IPS-18c (cell line): Measurements from ENCODE around the gene SMAP1.

Experiments
- H3K4me3 ChIP-seq: 2 replicates; pipeline ENCODE4 v1.7.0; 2013; ENCODE audit warnings: low read depth, mild to moderate bottlenecking, low read length, moderate library complexity; ENCODE audit not compliant: insufficient read depth
- H3K9me3 ChIP-seq: one replicate; pipeline ENCODE4 v1.6.1; 2013; ENCODE audit warnings: mild to moderate bottlenecking, low read length, moderate library complexity; ENCODE audit not compliant: control insufficient read depth, insufficient read depth

SMAP1 gene

DNA sequence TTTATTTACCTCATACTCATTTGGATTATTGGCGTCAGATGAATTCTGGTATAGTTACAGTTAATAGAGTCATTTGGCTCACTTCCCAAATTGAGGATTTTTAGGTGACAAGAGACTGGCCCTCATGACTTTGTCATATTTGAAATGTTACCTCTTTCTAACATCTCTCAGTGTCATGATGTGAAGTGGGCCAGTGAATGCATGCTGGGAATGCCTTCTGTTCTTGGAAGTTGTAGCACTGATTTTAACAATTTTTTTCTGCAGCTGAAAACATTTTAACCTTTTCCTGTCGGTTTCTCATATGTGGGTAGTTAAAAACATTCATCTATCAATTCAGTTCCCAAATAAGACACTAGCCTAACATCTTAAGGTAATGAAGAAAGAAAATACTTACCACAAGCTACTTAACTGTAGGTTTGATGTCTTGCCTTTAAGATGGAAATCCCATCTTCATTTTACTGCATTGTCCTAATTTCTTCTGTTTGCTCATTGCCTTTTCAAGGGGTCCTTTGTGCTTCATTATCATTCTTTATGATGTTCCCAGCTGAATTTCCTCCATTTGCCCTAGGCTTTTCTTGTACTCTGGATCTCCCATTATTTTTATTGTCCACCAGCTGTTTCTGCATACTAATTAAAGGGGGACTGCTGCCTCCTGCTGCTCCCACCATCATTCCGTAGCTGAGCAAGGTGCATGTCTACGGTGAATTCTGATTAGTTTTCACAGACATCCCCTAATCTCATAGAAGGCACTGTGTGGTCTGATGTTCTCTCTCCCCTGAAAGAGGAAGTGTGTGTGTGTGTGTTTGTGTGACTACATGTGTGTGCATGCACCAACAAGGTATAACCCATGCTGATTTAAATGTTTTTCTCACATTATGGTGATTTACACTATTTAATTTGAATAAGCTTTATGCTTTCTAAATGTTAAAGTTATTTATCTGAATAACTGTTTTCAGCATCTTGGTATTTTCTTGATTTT, 179.7 kb downstream of the SMAP1 start:
- Histone ChIP-seq H3K9me3 (no peaks in the 10 kb centered on the region), H3K4me3 (no peak overlapping the region)

GRCh38 chr6:70849348-70850069, 181.8 kb downstream of the SMAP1 start:
- Histone ChIP-seq H3K4me3 (no peak overlapping the region), H3K9me3 (no peaks in the 10 kb centered on the region)

DNA sequence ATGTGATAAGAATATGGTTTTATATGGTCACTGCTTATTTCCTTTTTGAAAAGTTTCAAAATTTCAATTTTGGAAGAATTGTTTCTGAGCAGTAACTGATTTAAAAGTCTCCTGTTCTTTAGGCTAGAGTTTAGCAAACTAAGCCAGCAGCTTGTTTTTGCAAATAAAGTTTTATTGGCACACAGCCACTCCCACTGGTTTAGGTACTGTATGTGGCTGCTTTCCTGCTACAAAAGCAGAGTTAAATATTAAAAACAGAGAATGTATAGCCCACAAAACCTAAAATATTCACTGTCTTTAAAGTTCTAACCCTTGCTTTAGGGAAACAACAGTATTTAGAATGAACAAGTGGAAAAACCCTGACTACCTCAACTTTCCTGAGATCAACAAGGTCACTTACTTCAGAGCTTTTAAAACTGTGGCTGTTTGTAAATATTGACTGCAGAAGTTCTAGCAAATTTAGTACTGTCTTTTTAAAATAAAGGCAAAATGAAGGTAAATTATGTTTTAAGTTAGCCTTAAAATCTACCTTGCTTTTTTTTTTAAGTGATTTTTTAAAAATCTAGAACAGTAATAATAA, 185.1 kb downstream of the SMAP1 start:
- no peaks in the 10 kb centered on the region for H3K9me3 ChIP-seq
- no peak overlapping the region for H3K4me3 ChIP-seq

DNA sequence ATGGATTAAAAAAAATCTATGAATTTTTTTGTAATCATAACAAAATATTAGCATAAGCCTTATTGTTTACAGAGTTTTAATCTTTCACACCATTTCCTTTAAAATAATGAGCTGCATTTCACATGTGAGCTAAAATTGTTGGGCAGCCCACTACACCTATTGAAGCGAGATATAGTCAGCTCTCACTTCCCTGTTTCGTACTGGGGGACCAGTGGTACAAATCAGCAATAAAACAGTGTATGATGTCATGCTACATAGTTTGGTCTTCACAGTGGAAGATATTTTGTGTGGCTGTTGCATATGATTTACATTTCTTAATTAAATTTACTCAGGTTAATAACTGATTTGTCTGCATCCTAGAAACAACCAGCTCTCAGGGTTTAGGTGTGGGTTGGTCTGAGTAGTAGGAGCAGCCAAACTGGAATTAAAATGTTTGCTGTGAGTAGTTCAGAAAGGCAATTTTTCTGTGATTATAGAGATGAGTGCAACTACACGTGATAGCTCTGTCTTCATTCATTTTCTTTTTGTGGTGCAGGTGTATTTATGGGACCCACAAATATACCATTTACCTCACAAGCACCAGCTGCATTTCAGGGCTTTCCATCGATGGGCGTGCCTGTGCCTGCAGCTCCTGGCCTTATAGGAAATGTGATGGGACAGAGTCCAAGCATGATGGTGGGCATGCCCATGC, 189.8 kb downstream of the SMAP1 start:
- Histone ChIP-seq H3K4me3 (no peak overlapping the region), H3K9me3 (no peaks in the 10 kb centered on the region)

GRCh38 chr6:70860045-70860444, 192.4 kb downstream of the SMAP1 start:
- H3K4me3 ChIP-seq: no peak overlapping the region
- H3K9me3 ChIP-seq: no peaks in the 10 kb centered on the region

- Histone ChIP-seq H3K4me3 (no peak overlapping the region), H3K9me3 (no peaks in the 10 kb centered on the region)
Measured at GRCh38 chr6:70860920-70861319, 193.2 kb downstream of the SMAP1 start.

- Histone ChIP-seq H3K9me3 (no peaks in the 10 kb centered on the region), H3K4me3 (no peak overlapping the region)
Measured at GRCh38 chr6:70863343-70863742, 195.7 kb downstream of the SMAP1 start.

DNA sequence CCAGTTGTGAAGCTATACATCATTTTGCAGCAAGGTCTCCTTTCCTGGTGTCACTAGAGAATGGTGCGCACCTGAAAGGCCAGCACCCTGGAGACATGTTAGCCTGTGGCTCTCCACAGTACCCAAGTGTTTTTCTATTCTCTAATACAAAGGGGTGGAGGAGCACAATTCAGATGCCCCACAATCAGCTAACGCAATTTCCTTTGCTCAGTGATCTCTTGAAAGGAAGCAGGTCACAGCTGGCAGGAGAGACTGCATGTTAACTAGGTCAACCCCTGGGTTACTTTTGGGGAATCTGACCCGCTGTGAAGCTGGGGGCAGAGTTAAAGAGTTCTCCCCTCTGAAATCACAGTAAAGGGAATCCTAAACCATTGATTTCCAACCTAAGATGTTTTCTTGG, 196.7 kb downstream of the SMAP1 start:
- Histone ChIP-seq H3K4me3 (no peak overlapping the region), H3K9me3 (no peaks in the 10 kb centered on the region)

DNA sequence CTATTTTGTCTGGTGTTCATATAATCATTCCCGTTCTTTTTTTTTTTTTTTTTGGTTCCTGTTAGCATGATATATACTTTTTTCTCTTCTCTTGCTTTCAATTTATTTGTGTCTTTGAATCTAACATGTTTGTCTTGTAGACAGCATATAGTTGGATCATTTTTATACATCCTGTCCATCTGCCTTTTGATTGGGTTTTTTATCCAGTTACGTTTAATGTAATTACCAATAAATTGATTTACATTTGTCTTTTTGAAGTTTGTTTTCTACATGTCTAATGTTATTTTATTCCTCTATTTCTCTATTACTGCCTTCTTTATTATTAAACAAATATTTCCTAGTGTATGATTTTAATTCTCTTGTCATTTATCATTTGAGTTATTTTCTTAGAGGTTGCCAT, 204.8 kb downstream of the SMAP1 start:
- no peaks in the 10 kb centered on the region for H3K9me3 ChIP-seq
- H3K4me3 ChIP-seq: no peak overlapping the region

DNA sequence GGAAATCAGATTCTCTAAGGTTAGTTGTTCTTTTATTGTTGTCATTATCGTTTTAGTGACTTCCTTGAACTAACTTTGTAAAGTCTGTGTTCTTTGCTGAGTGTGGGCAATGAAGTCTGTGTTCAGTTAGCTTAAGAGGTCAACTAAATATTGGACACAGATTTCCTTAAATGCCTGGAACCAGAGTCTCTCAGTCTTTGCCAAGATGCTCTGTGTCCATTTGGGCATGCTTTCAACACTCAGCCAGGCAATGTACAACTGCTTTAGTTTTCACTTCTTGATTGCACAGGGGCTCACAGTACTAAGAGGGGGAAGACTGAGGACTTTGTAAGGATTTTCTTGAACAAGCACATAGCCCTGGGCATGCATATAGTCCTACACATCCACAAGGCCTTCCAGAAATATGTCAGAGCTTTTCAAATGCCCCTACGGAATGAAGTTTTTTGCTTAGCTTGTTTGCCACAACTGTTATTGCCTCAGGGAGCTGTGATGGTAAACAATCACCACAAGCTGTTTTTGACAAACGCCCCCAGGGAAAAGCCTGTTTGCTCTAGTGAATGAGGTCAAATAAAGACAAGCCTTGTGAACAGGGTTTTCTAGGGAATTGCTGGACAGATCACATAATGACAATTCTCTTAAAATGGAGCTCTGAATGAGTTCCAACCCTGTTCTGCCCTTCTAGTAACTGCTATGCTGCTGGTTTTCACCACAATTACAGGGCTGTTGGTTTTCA, 206.7 kb downstream of the SMAP1 start:
- no peaks in the 10 kb centered on the region for H3K9me3 ChIP-seq
- H3K4me3 ChIP-seq: no peak overlapping the region

DNA sequence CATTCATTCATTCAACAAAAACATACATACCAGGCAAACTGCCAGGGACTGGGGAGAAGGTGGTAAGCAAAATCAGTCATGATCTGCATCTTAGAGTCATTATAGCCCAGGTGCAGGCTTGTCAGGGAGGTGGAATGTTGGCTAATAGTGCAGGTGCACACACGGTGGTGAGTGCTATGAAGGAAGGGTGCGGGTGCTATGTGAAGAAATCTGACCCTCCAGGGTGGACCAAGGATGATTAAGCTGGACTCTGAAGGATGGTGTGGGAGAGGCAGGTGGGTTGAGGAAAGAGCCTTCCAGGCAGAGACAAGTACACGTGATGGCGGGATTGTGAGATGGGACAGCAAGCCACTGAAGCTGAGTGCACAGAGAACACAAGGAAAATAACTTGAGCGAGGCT, 211.8 kb downstream of the SMAP1 start:
- no peaks in the 10 kb centered on the region for H3K9me3 ChIP-seq
- no peak overlapping the region for H3K4me3 ChIP-seq

- H3K9me3 ChIP-seq: no peaks in the 10 kb centered on the region
- no peak overlapping the region for H3K4me3 ChIP-seq
Measured at GRCh38 chr6:70884074-70884983, 216.6 kb downstream of the SMAP1 start.

GRCh38 chr6:70886071-70886470, 218.4 kb downstream of the SMAP1 start:
- Histone ChIP-seq H3K9me3 (no peaks in the 10 kb centered on the region), H3K4me3 (no peak overlapping the region)

DNA sequence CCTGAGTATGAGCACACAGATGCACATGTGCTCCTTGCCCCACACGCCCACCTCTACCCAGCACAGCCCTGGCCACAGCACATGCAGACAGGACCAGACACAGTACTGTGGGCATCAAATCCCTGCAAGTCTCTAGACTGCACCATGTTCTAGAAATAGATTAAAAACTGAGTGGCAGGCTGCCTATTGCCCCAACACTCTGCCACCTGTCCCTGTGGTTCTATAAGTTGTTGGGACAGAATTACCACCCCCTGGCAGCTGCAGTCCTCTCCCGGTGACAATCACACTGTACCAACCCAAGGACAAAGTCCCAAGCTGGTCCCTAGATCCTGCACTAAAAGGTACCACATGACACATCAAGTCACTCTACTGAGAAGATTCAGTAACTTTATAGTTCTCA, 219.0 kb downstream of the SMAP1 start:
- Histone ChIP-seq H3K9me3 (no peaks in the 10 kb centered on the region), H3K4me3 (no peak overlapping the region)

- H3K9me3 ChIP-seq: no peaks in the 10 kb centered on the region
- H3K4me3 ChIP-seq: no peak overlapping the region
Measured at GRCh38 chr6:70889270-70889669, 221.6 kb downstream of the SMAP1 start.

DNA sequence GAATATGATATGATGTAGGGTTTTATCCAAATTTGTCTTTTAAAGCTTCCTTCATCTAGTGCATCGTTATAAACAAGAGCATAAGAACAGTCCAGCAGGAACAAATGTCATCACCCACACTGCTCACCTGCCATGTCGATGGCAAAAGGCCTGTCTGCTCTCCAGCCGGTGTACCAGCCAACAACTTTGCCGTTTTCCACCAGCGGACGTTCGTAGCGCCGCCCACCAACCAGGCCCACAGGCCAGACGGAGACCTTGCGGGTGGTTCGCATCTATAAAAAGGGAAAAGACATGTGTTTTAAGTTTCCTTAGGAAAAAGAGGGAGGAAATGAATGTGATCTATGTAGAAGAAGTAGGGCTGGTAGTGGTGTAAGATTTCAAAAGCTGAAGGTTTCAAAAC, 226.3 kb downstream of the SMAP1 start:
- H3K4me3 ChIP-seq: no peak overlapping the region
- peaks cover 2% of the 10 kb centered on the region for H3K9me3 ChIP-seq
